ENCODE data around the gene SMG6. TPM values are rescaled to one million over a fixed set of nuclear protein-coding genes. Genes with fewer than 3 reads are reported as not detected.

Gene SMG6
- total and polyA plus RNA-seq, 2 donors = 30.0 to 31.0 TPM

GRCh38 chr17:2337544-2338314 lies 34.1 kb upstream of the SMG6 start:
- H3K27me3 ChIP-seq (ENCODE audit: control insufficient read depth in 2 of 2, insufficient read depth in 1 of 2, low read length in 1 of 2) = no peaks in the 10 kb centered on the region
- H3K4me1 ChIP-seq (ENCODE audit: control insufficient read depth in 2 of 2, insufficient read depth in 2 of 2, low read length in 2 of 2) = peaks cover 13 to 20% of the 10 kb centered on the region in 2 donors
- DNase-seq (ENCODE audit: low read depth in 6 of 9, low spot score in 9 of 9) = peak in 3 of 9 donors; percentile 12 to 42 (median 31)
- WGBS = under 1% methylated on average over 92 of the region's 92 CpGs
- H3K36me3 ChIP-seq (ENCODE audit: control insufficient read depth in 2 of 2, insufficient read depth in 2 of 2, low read length in 1 of 2) = peaks cover 23 to 29% of the 10 kb centered on the region in 2 donors
- H3K4me3 ChIP-seq (ENCODE audit: low read length in 2 of 2) = peak overlapping the region; percentile 44 to 93
- H3K27ac ChIP-seq (ENCODE audit: low read depth in 1 of 2, low read length in 1 of 2) = peak overlapping the region in 1 of 2 donors; percentile 91
- no peaks in the 10 kb centered on the region for H3K9me3 ChIP-seq (ENCODE audit: control insufficient read depth in 2 of 2, insufficient read depth in 1 of 2, low read length in 1 of 2)

- Histone ChIP-seq H3K9me3 (ENCODE audit: control insufficient read depth in 2 of 2, insufficient read depth in 1 of 2, low read length in 1 of 2) (no peaks in the 10 kb centered on the region), H3K36me3 (ENCODE audit: control insufficient read depth in 2 of 2, insufficient read depth in 2 of 2, low read length in 1 of 2) (peaks cover 22 to 35% of the 10 kb centered on the region in 2 donors), H3K4me3 (ENCODE audit: low read length in 2 of 2) (peak within 1 kb of the TSS; percentile 85 to 93), H3K4me1 (ENCODE audit: control insufficient read depth in 2 of 2, insufficient read depth in 2 of 2, low read length in 2 of 2) (peaks cover 13 to 20% of the 10 kb centered on the region in 2 donors), H3K27ac (ENCODE audit: low read depth in 1 of 2, low read length in 1 of 2) (peak within 1 kb of the TSS; percentile 91 to 92), H3K27me3 (ENCODE audit: control insufficient read depth in 2 of 2, insufficient read depth in 1 of 2, low read length in 1 of 2) (no peaks in the 10 kb centered on the region)
- WGBS = under 1% methylated on average over 77 of the region's 77 CpGs
- peak in 4 of 9 donors; percentile 48 to 77 (median 70) for DNase-seq (ENCODE audit: low read depth in 6 of 9, low spot score in 9 of 9)
Measured at GRCh38 chr17:2336852-2337543, 33.4 kb upstream of the SMG6 start, which contains the start of gene SGSM2. Gene SGSM2 (plus strand): TSS chr17:2337501. CDS start chr17:2337689, 188 bp downstream.

- Histone ChIP-seq H3K27me3 (ENCODE audit: control insufficient read depth in 2 of 2, insufficient read depth in 1 of 2, low read length in 1 of 2) (no peaks in the 10 kb centered on the region), H3K9me3 (ENCODE audit: control insufficient read depth in 2 of 2, insufficient read depth in 1 of 2, low read length in 1 of 2) (no peaks in the 10 kb centered on the region), H3K36me3 (ENCODE audit: control insufficient read depth in 2 of 2, insufficient read depth in 2 of 2, low read length in 1 of 2) (peaks cover 23 to 41% of the 10 kb centered on the region in 2 donors), H3K4me1 (ENCODE audit: control insufficient read depth in 2 of 2, insufficient read depth in 2 of 2, low read length in 2 of 2) (peaks cover 13 to 20% of the 10 kb centered on the region in 2 donors), H3K4me3 (ENCODE audit: low read length in 2 of 2) (peak within 1 kb of the TSS; percentile 85 to 93), H3K27ac (ENCODE audit: low read depth in 1 of 2, low read length in 1 of 2) (peak within 1 kb of the TSS; percentile 91 to 92)
- DNase-seq (ENCODE audit: low read depth in 6 of 9, low spot score in 9 of 9) = peak; percentile 68 to 94 (median 84)
- WGBS = under 1% methylated on average over 48 of the region's 48 CpGs
Measured at GRCh38 chr17:2336215-2336851, 32.7 kb upstream of the SMG6 start, which contains the start of gene TSR1. Gene TSR1 (minus strand): TSS chr17:2336457. CDS start chr17:2336427, 30 bp downstream.

GRCh38 chr17:2335726-2336214 lies 32.2 kb upstream of the SMG6 start:
- WGBS = 5% methylated on average over 17 of the region's 17 CpGs
- no peaks in the 10 kb centered on the region for H3K9me3 ChIP-seq (ENCODE audit: control insufficient read depth in 2 of 2, insufficient read depth in 1 of 2, low read length in 1 of 2)
- DNase-seq (ENCODE audit: low read depth in 6 of 9, low spot score in 9 of 9) = no peak

GRCh38 chr17:2331303-2331702 lies 27.7 kb upstream of the SMG6 start:
- Histone ChIP-seq H3K4me3 (ENCODE audit: low read length in 2 of 2) (no peak overlapping the region), H3K4me1 (ENCODE audit: control insufficient read depth in 2 of 2, insufficient read depth in 2 of 2, low read length in 2 of 2) (peaks cover 9% of the 10 kb centered on the region in 2 donors), H3K27me3 (ENCODE audit: control insufficient read depth in 2 of 2, insufficient read depth in 1 of 2, low read length in 1 of 2) (no peaks in the 10 kb centered on the region), H3K36me3 (ENCODE audit: control insufficient read depth in 2 of 2, insufficient read depth in 2 of 2, low read length in 1 of 2) (peaks cover 38 to 86% of the 10 kb centered on the region in 2 donors), H3K9me3 (ENCODE audit: control insufficient read depth in 2 of 2, insufficient read depth in 1 of 2, low read length in 1 of 2) (no peaks in the 10 kb centered on the region), H3K27ac (ENCODE audit: low read depth in 1 of 2, low read length in 1 of 2) (no peak overlapping the region)
- no peak for DNase-seq (ENCODE audit: low read depth in 6 of 9, low spot score in 9 of 9)
- WGBS = 66% methylated on average over 3 of the region's 3 CpGs

More at GRCh38 chr17:2335726-2336214, 32.2 kb upstream of the SMG6 start:
- Histone ChIP-seq H3K27me3 (ENCODE audit: control insufficient read depth in 2 of 2, insufficient read depth in 1 of 2, low read length in 1 of 2) (no peaks in the 10 kb centered on the region), H3K27ac (ENCODE audit: low read depth in 1 of 2, low read length in 1 of 2) (peak overlapping the region in 1 of 2 donors; percentile 38), H3K4me3 (ENCODE audit: low read length in 2 of 2) (peak overlapping the region; percentile 85 to 93), H3K4me1 (ENCODE audit: control insufficient read depth in 2 of 2, insufficient read depth in 2 of 2, low read length in 2 of 2) (peaks cover 13 to 20% of the 10 kb centered on the region in 2 donors), H3K36me3 (ENCODE audit: control insufficient read depth in 2 of 2, insufficient read depth in 2 of 2, low read length in 1 of 2) (peaks cover 26 to 47% of the 10 kb centered on the region in 2 donors)

- Histone ChIP-seq H3K9me3 (ENCODE audit: control insufficient read depth in 2 of 2, insufficient read depth in 1 of 2, low read length in 1 of 2) (no peaks in the 10 kb centered on the region), H3K27me3 (ENCODE audit: control insufficient read depth in 2 of 2, insufficient read depth in 1 of 2, low read length in 1 of 2) (no peaks in the 10 kb centered on the region), H3K4me3 (ENCODE audit: low read length in 2 of 2) (no peak overlapping the region), H3K27ac (ENCODE audit: low read depth in 1 of 2, low read length in 1 of 2) (no peak overlapping the region), H3K4me1 (ENCODE audit: control insufficient read depth in 2 of 2, insufficient read depth in 2 of 2, low read length in 2 of 2) (no peaks in the 10 kb centered on the region), H3K36me3 (ENCODE audit: control insufficient read depth in 2 of 2, insufficient read depth in 2 of 2, low read length in 1 of 2) (peaks cover 28 to 69% of the 10 kb centered on the region in 2 donors)
- no peak for DNase-seq (ENCODE audit: low read depth in 6 of 9, low spot score in 9 of 9)
- 93% methylated on average over 2 of the region's 2 CpGs for WGBS
Measured at GRCh38 chr17:2323629-2324314, 20.2 kb upstream of the SMG6 start.

GRCh38 chr17:2321399-2321798 lies 17.8 kb upstream of the SMG6 start:
- no peak overlapping the region for H3K4me3 ChIP-seq (ENCODE audit: low read length in 2 of 2)
- H3K4me1 ChIP-seq (ENCODE audit: control insufficient read depth in 2 of 2, insufficient read depth in 2 of 2, low read length in 2 of 2) = no peaks in the 10 kb centered on the region
- 100% methylated on average over 1 of the region's 1 CpG for WGBS
- H3K27me3 ChIP-seq (ENCODE audit: control insufficient read depth in 2 of 2, insufficient read depth in 1 of 2, low read length in 1 of 2) = no peaks in the 10 kb centered on the region
- H3K27ac ChIP-seq (ENCODE audit: low read depth in 1 of 2, low read length in 1 of 2) = no peak overlapping the region
- no peak for DNase-seq (ENCODE audit: low read depth in 6 of 9, low spot score in 9 of 9)
- peaks cover 26 to 51% of the 10 kb centered on the region in 2 donors for H3K36me3 ChIP-seq (ENCODE audit: control insufficient read depth in 2 of 2, insufficient read depth in 2 of 2, low read length in 1 of 2)
- no peaks in the 10 kb centered on the region for H3K9me3 ChIP-seq (ENCODE audit: control insufficient read depth in 2 of 2, insufficient read depth in 1 of 2, low read length in 1 of 2)

- Histone ChIP-seq H3K27me3 (ENCODE audit: control insufficient read depth in 2 of 2, insufficient read depth in 1 of 2, low read length in 1 of 2) (no peaks in the 10 kb centered on the region), H3K27ac (ENCODE audit: low read depth in 1 of 2, low read length in 1 of 2) (no peak overlapping the region), H3K4me3 (ENCODE audit: low read length in 2 of 2) (no peak overlapping the region), H3K9me3 (ENCODE audit: control insufficient read depth in 2 of 2, insufficient read depth in 1 of 2, low read length in 1 of 2) (no peaks in the 10 kb centered on the region), H3K4me1 (ENCODE audit: control insufficient read depth in 2 of 2, insufficient read depth in 2 of 2, low read length in 2 of 2) (no peaks in the 10 kb centered on the region), H3K36me3 (ENCODE audit: control insufficient read depth in 2 of 2, insufficient read depth in 2 of 2, low read length in 1 of 2) (peaks cover 20 to 29% of the 10 kb centered on the region in 2 donors)
- DNase-seq (ENCODE audit: low read depth in 6 of 9, low spot score in 9 of 9) = no peak
Measured at GRCh38 chr17:2319051-2319450, 15.5 kb upstream of the SMG6 start.
